HG02884 (cell line): ENCODE measurements around the gene SLC6A9.

ENCODE experiments used
- ATAC-seq: cut with Tn5 transposase; IDR thresholded peaks from one replicate; pipeline ENCODE4 v1.9.1; 2021; ENCODE audit warnings: mild to moderate bottlenecking, moderate library complexity; ENCODE audit not compliant: unreplicated experiment

SLC6A9 gene

DNA sequence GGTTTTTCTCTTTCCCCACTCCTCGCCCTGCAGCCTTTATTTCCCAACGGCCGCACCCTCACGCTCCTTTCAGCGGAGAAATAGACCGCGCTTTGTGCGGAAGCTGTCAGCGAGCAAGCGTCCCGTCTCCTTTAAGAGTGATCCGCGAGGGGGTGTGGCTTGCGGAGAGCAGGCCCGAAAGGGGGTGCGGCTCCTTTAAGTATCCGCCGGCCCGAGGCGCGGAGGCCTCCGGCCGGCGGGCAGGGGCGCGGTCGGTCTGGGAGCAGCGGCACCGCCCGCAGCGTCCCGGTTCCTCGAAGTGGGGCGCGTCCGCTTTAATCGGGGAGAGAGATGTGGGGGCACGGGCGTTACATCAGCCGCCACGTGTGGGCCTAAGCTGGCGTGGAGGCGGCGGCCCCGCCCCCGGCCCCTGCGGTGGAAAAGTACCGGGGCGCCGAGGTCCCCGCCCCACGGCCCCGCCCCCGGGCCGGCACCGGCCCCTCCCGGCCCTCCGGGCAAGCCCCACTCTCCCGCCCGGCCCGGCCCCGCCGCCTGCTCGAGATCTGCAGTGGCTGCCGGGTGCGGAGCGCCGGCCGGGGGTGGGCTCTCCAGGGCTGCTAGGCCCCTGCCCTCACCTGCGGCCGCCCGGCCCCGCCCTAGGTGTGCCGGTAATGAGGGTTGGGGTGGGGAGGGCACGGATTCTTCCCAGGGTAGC lies 1.2 kb downstream of the SLC6A9 start:
- peak; percentile 78 for ATAC-seq

DNA sequence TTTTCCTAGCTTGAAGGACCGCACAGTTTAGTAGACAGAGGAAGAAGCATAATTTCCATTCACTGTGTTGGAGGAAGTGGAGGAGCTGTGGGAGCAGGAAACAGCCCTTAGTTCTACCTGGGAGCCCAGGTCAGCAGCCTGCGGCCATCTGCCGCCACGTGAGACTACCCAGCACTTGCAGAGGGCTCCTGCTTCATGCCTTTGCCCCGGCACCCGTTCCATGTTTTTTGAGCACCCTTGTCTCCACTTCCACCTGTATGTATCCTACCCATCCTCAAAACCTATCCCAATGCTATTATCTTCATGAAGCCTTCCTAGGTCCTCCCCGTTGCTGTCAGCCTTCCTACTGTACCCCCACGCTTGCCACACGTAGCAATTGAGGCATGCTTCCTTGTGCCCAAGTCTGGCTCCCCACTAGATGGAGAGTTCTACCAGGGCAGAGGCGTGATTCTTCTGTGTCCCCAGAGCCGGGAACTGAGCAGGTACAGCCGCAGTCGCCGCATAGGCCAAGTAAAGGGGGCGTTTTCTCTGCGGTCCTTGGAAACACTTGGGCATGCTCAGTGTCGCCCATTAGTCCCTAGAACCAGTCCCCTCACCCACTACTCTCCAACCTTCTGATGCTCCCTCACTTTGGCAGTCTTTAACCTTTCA lies 1.9 kb downstream of the SLC6A9 start:
- peak; percentile 17 for ATAC-seq

DNA sequence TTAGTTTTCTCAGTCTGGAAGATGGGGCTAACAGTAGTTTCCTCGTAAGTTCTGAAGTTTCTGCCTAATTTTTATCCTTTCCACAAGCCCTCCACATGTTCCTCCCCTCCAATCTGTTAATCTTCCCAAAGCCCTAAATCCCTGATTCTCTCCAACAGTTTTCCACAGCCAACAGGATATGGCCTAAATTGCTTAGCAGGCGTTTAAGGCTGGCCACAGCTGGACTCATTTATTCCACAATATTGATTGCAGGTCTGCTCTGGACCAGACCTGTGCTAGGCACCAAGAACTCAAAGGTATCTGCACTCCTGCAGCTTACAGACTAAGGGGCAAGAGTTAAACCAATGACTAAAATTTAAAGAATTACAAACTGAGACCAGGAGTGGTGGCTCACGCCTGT lies 3.9 kb downstream of the SLC6A9 start:
- no peak for ATAC-seq

DNA sequence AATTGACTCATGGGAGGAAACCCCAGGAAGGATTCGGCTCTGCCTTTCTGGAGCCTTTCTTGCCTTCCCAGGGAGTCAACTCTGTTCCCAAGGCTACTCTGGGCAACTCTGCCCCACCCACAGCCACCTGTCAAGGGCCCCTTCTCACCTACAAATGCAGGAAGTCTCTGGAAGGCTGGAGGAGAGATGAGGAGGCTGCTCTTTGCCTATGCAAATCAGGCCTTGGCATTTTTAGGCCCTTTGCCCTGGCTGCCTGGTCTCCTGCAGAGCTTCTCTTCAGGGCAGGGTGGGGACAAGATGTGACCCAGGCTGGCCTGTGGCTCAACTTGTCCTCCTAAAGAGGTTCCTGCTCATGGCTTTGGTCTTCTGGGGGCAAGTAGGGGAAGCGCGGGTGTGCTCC lies 5.4 kb downstream of the SLC6A9 start:
- ATAC-seq: no peak

DNA sequence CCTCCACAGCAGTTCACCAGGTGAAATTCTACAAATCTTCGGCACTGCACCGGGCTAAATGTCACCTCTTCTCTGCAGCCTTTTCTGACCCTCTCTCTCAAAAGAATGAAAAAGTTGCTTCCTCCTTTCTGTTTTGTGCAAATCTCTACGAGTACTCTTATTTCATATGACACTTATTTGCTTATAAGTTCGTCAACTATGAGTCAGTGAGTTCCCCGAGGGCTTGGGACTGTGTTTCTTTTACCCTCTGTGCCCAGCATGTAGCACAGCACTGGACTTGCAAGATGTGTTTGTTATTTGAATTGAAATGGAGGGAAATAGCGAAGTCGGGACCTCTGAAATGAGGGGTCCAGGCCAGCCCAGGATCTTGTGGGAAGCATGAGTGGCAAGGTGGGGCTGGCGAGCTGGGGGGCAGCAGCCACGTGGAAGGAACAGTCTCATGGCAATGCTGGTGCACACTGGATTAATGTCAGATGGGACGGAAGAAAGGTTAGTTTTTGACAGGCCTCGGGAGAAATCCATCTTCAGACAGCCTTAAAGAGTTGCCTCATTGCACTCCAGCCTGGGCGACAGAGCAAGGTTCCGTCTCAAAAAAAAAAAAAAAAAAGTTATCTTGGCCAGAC lies 6.2 kb downstream of the SLC6A9 start:
- ATAC-seq: no peak

DNA sequence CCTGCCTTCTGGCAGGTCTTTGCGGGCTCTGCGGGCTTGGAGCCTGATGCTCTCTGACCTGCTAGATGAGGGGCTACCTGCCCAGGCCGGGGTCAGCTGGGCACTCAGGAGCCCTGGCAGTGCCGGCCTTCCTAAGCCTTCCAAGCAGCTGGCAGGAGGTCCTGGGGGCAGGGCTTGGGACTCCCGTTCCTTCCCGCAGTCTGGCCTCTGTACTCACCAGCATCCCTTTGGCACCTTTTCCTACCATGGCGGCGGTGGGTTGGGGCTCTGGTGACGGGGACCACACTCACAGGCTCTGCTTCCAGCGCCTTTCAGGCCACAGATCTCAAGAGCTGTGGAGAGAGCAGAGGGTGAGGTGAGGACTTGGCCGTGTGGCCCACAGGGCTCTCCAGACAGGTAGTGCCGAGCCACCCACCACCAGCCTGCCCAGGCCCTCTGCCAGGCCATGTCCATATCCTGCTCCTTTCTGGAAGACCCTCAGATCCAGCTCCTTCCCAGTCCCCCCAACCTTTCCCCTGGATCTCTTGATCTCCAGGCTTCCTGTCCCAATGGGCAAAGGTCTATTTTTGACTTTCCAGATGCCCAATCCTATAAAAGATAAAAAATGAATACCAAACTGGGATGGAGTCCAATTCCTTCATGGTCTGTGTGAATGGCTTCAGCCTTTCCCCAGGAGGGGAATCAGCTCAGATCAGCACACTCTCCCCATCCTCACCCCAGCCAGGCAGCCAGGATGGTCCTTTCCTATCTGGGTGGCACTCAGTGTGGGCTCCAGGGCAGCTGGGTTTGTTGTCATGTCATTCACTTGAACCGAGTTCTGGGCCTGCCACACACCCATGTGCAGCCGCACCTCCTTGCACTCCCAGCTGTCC lies 7.0 kb downstream of the SLC6A9 start:
- no peak for ATAC-seq

DNA sequence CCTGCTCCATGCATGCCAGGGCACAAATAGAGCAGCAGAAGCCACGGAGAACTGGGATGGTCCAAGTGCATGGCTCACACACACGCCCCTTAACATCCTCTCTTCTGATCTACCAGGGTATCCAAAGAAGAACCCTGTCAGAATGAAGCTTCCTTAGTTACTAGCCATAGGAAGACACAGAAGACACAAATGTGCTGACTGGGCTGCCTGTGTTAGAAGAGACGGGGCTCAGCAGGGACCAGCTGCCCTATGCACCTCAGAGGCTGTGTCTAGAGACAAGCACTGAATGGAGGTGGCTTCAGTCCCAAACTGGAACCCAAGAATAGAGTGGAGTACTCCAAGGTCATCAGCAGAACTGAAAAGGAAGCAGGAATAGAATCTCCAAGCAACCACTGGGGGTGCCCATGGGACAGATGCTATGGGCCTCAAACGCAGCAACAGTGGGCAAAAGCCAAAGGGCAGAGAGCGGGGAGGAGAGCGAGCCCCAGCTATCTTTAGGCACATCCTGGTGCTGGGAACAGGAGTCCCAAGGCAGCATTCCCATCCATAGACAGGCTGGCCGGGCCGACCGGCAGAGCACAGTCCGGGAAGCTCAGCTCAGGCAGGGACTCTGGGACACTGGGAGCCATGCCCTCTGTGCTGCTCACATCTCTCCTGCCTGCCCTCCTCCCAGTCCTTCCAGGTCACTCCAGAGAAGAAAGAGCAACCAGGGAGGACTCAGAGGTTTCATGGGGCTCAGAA lies 9.5 kb downstream of the SLC6A9 start:
- ATAC-seq: no peak

DNA sequence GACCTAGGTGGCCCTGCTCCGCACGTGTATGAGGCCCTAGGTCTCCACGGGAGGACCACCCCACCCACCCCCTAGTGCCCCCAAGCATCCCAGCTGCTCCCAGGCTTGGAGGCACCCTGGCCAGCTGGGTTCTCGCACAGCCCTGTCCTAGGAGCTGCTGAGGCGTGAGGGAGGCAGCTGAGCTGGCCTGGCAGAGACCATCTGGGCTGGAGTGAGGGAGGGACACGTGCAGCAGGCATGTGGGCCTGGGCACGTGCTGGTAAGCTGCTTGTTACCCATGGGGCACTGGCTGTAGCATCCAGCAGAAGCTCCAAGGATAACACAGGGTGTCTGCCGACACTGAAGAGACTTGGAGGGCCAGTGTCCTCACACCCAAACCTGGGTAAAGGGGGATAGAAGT lies 10.1 kb downstream of the SLC6A9 start:
- ATAC-seq: no peak

DNA sequence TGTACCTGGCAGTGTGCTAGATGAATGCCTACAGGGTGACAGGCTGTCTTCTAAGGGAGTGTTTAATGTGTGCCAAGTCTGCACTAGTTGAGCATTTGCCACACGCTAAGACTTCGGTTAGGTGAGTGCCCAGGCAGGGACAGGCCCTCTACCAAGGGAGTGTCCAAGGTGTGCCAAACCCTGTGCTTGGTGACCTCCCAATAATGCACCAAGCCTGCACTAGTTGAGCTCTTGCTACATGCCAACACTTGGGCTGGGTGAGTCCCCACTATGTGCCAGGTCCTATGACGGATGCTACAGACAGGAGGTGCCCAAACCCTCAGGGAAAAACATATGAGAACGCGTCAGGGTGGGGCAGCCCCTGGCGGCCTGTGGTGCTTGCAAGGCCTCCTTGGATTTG lies 10.8 kb downstream of the SLC6A9 start:
- ATAC-seq: no peak

DNA sequence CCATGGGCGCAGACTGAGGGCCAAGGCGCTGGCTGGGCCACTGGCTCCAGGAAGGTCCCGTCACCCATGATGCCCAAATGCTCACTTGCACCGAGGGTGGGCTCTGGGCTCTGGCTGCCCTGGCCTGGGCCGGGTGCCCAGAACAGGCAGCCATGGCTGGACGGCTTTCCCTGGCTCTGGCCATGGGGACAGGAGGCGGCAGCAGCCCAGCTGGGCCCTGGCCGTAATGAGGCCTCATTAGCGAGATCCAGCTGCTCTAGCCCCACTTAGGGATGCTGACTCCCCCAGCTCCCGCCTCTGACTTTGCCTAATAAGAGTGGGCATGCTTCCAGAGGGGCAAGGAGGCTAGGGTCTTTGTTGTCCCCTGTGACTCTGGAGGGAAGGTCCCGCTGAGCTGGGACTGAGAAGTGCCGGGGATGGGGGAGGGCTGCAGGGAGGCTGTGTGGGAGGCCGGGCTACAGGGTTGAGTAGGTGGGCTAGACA lies 11.8 kb downstream of the SLC6A9 start:
- ATAC-seq: no peak

DNA sequence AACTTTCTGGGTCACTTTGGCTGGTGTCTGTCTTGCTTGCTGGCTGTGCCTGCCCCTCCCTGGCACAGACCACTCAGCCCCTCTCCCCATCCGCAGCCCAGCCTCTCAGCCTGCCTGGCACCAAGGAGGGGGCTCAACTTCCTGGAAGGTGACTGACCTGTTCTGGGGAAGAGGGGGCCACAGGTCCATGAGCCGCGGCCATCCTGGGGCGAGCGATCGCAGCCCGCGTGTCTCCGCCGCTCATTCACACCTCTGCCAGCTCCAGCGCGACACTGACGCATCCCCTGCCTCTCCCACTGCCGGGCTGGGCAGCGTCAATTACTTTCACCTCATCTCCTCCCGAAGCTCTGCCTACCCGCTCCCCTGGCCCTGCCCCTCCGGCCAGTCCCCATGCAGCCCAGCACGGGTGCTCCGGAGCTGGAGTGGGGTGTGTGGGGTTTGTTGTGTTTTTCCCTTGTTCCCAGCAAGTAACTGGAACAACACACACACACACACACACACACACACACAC lies 14.3 kb downstream of the SLC6A9 start:
- ATAC-seq: no peak

DNA sequence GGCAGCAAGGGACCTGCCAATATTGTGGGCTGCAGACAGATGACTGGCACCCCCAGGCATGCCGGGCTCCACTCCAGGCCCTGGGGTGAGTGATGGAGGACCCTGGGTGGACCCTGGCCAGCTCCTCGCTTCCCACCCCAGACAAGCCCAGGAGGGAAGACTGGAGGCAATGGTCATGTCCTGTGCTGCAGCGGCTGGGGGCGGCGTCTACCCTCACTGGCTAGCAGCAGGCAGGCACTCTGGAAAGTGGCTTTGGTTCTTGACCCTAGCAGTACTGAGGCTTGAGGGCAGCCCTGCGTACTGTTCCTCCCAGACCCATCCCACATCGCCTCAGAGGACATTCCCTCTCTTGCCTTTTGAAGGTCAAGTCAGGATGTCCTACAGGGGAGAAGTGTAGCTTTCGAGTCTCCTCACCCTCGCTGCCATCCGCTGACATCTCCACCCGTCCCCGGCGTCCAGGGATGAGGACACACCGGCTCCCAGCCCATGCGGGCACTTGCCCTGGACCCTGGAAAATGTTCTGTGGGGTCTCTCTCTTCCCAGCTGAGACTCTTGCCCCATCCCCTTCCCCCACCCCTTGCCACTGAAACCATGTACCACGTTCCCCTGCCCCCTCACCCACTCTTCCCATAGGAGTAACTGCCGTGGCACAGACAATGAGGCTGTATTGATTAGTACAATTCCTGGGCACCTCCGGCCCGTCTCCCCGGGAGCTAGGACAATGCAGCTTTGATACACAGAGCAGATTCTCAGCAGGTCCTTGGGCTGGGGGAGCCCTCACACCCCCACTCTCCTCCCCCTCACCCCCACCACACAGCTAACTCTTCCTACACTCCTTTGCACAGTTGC lies 15.0 kb downstream of the SLC6A9 start:
- ATAC-seq: no peak

DNA sequence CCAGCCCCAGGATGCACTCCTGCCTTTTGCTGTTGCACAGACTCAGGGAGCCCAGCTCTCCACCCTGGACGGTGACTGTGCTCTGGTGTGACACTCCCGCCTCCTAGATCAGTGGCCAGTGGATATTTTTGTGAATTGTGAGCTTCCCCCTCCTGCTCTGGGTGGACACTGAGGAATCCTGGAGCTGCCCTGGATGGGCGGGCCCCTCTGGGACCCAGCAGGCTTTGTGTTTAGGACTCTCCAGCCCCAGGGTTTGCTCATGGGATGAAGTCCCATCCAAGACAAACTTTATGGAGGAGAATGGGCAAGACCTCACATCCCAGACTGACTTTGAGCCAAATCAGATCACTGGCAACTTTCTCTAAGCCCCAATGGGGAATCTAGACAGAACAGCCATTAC lies 16.1 kb downstream of the SLC6A9 start:
- no peak for ATAC-seq

DNA sequence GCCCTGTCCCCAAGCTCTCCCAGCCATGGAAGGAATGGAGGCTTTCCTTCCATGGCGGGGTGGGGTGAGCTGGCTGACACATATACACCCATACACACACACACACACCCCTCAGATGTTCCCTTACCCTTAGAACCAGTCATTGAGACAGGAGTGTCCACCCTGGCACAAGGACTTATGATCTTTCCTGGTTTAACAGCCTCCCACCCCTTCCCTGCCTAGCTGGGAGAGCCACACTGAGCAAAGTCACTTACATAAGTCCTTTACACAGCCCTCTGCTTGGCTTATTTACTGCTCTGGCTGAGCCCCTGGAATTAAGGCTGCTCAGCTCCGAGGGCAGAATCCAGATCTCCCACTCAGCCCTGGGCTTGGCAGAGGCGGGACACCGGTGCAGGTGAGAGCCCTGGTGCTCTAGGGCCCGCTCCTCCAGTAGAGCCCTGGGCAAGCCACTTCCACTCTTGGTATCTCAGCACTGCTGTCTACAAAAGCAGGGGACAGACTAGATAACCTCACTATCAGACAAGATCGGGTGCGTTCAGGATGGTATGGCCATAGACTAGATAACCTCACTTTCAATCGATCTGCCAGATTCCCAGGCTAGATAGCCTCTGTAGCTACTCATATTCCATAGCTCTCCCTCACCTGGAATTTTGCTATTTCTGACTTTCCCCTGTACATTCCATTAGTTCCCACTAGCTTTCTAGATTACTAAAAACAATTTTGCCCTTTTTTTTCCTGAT lies 16.7 kb downstream of the SLC6A9 start:
- ATAC-seq: no peak

DNA sequence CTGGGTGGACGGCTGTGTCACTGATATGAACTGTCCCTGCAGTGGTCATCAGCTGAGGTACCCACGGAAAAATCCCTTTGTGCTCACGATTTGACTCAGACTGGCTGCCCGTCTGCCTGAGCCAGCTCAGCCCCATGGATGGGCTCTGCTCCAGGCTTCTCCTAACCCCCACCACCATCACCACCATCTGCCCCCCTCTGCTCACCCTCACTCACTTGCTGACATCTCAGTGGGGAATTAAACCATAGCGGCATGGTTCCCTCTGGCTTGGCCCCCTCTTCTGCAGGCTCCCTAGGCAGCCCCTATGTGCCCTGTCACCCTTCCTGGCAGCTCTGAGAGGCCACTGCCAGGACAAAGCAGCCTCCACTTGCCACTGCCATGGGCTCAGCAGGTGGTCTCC lies 17.3 kb downstream of the SLC6A9 start:
- no peak for ATAC-seq

DNA sequence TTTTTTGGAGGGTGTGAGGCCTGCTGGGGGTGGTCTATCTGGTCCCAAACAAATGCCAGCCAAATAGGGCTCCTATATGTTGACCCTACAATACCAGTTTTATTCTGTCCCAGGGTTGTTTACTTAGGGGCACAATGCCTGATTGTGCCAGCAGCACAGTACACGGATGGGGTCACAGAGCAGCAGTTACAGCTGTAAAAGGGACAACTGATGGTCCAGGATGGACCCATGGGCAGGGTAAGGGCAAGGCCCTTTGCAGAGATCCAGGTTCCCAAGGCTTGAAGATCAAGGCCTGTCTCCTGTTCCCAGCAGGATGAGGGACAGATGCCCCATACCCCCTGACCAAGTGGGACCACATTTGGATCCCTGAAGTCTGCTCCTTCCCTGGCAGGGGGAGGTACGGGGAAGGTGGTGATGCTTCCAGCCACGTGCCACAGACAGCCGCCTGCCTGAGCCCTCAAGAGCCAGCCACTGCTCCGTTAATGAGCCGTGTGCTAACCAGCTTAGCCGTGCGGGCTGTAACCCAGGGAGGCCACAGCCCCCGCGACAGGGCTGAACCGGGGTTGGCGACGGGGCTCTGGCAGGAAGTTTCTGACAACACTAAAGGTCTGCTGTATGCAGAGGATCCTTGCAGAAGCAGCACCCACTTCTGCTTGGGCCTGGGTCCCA lies 18.2 kb downstream of the SLC6A9 start:
- no peak for ATAC-seq

DNA sequence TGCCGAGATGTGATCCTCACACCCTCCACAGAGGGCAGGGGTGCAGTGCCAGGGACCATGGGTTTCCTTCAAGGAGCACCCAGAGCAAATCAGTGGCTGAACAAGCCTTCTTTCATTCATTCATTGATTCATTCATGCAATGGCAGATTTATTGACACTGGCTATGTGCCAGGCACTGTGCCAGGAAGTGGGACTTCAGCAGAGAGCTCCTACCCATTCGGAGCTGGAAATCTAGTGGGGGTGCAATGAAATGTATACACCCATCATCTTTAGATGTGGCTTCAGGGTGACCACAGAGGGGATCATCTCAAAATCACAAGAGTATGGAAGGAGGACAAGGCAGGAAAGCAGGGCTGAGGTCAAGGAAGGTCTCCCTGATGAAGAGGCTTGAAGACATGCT lies 18.9 kb downstream of the SLC6A9 start:
- ATAC-seq: no peak

DNA sequence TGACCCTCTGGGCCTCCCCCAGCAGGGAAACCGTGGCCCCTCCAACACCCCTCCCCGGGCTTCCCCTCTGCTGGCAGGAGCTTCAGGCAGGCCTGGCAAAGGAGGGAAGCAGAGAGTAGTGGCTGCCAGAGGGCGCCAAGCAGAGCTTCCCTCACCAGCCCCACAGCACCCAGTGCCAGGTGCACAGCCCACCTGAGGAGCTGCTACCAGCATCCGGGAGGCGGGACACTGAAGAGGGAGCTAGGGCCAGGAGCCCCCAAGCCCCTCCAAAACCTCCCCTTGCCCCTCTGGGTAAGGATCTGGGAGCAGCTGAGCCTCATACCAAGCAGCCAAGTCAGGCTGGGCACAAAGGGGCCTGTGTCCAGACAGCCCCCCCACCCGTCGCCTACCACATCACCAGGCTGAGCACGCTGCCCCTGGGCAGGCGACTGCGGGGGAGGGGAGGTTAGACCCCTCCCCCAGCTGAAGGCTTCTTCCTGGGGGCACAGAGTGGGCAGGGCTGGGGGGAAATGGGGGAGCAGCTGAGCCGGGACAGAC lies 20.3 kb downstream of the SLC6A9 start:
- ATAC-seq: no peak
